ENCODE data around the gene CCDC97. TPM values are rescaled to one million over a fixed set of nuclear protein-coding genes. Genes with fewer than 3 reads are reported as not detected.
"Not testable (repeated sequence)": the region's sequence is repeated elsewhere in the genome, so short reads cannot be mapped to it uniquely, and the experiment has no call there.

Gene CCDC97
- total RNA-seq, 2 experiments from 2014 or later = 42.9 to 43.5 TPM

GRCh38 chr19:41278478-41278877, 31.5 kb upstream of the CCDC97 start:
- CTCF ChIA-PET = interaction anchor here (1.3 kb wide), 1 partner anchor 15 kb away, joined by 4 read pairs; no protein-coding TSS in a partner anchor
- Mint-ChIP-seq H3K4me3 (no peak overlapping the region), H3K4me1 (no peaks in the 10 kb centered on the region), H3K9me3 (ENCODE audit: low read depth) (no peaks in the 10 kb centered on the region), H3K36me3 (peaks cover 62% of the 10 kb centered on the region), H3K27me3 (no peaks in the 10 kb centered on the region), H3K27ac (no peak overlapping the region)
- no peak for ATAC-seq
- no peak for DNase-seq

GRCh38 chr19:41288673-41289530, 21.1 kb upstream of the CCDC97 start:
- no peaks in the 10 kb centered on the region for H3K9me3 Mint-ChIP-seq (ENCODE audit: low read depth)

GRCh38 chr19:41289814-41290213, 20.2 kb upstream of the CCDC97 start:
- H3K9me3 Mint-ChIP-seq (ENCODE audit: low read depth); H3K27me3 Mint-ChIP-seq; DNase-seq; H3K4me3 Mint-ChIP-seq; ATAC-seq; CTCF ChIA-PET; H3K27ac Mint-ChIP-seq: not testable (repeated sequence)
- Mint-ChIP-seq H3K4me1 (peaks cover 15% of the 10 kb centered on the region), H3K36me3 (peaks cover 65% of the 10 kb centered on the region)

More at GRCh38 chr19:41288673-41289530, 21.1 kb upstream of the CCDC97 start:
- Mint-ChIP-seq H3K4me3 (no peak overlapping the region), H3K27ac (no peak overlapping the region), H3K27me3 (no peaks in the 10 kb centered on the region), H3K36me3 (peaks cover 62% of the 10 kb centered on the region), H3K4me1 (peaks cover 6% of the 10 kb centered on the region)
- no peak for ATAC-seq
- CTCF ChIA-PET = interaction anchor here (1.0 to 2.1 kb wide), 3 partner anchors 18 to 64 kb away, joined by 3 to 5 read pairs (median 5); no protein-coding TSS in a partner anchor
- no peak for DNase-seq

- DNase-seq = no peak
- Mint-ChIP-seq H3K4me3 (no peak overlapping the region), H3K9me3 (ENCODE audit: low read depth) (no peaks in the 10 kb centered on the region), H3K27me3 (no peaks in the 10 kb centered on the region), H3K36me3 (peaks cover 78% of the 10 kb centered on the region), H3K27ac (no peak overlapping the region), H3K4me1 (peaks cover 58% of the 10 kb centered on the region)
- ATAC-seq = no peak
- CTCF ChIA-PET = interaction anchor here (3.0 kb wide), 1 partner anchor 14 kb away, joined by 14 read pairs; no protein-coding TSS in a partner anchor
These were observed 15.6 kb upstream of the CCDC97 start for GRCh38 chr19:41294393-41294792.

- Mint-ChIP-seq H3K4me3 (no peak overlapping the region), H3K4me1 (peaks cover 69% of the 10 kb centered on the region), H3K36me3 (peaks cover 83% of the 10 kb centered on the region), H3K27me3 (no peaks in the 10 kb centered on the region), H3K9me3 (ENCODE audit: low read depth) (no peaks in the 10 kb centered on the region), H3K27ac (peak overlapping the region; percentile 82)
- no peak for ATAC-seq
- CTCF ChIA-PET = interaction anchor here (3.0 kb wide), 1 partner anchor 13 kb away, joined by 14 read pairs; no protein-coding TSS in a partner anchor
- DNase-seq = no peak
These were observed 14.5 kb upstream of the CCDC97 start for GRCh38 chr19:41295499-41295898.

GRCh38 chr19:41296433-41296871, 13.5 kb upstream of the CCDC97 start:
- CTCF ChIA-PET = interaction anchor here (0.9 to 3.8 kb wide), 3 partner anchors 11 to 92 kb away, joined by 3 to 28 read pairs (median 7); no protein-coding TSS in a partner anchor

GRCh38 chr19:41297628-41298347, 12.2 kb upstream of the CCDC97 start:
- Mint-ChIP-seq H3K4me3 (no peak overlapping the region), H3K27me3 (no peaks in the 10 kb centered on the region), H3K9me3 (ENCODE audit: low read depth) (no peaks in the 10 kb centered on the region), H3K4me1 (peaks cover 87% of the 10 kb centered on the region), H3K36me3 (peaks cover 79% of the 10 kb centered on the region), H3K27ac (peak overlapping the region; percentile 82)
- ATAC-seq (peak; percentile 5), DNase-seq (peak; percentile 55)
- CTCF ChIA-PET = interaction anchor here (1.2 to 3.8 kb wide), 5 partner anchors 10 to 94 kb away, joined by 3 to 28 read pairs (median 5); partner anchors contain the start of gene HNRNPUL1

More at GRCh38 chr19:41296433-41296871, 13.5 kb upstream of the CCDC97 start:
- no peaks in the 10 kb centered on the region for H3K9me3 Mint-ChIP-seq (ENCODE audit: low read depth)
- H3K4me3 Mint-ChIP-seq = no peak overlapping the region
- ATAC-seq (no peak), DNase-seq (no peak)
- H3K27me3 Mint-ChIP-seq = no peaks in the 10 kb centered on the region
- H3K27ac Mint-ChIP-seq = peak overlapping the region; percentile 82
- peaks cover 78% of the 10 kb centered on the region for H3K4me1 Mint-ChIP-seq
- H3K36me3 Mint-ChIP-seq = peaks cover 83% of the 10 kb centered on the region

GRCh38 chr19:41298348-41298964, 11.5 kb upstream of the CCDC97 start:
- peak; percentile 17 for ATAC-seq
- Mint-ChIP-seq H3K27me3 (no peaks in the 10 kb centered on the region), H3K9me3 (ENCODE audit: low read depth) (no peaks in the 10 kb centered on the region), H3K36me3 (peaks cover 80% of the 10 kb centered on the region), H3K4me3 (no peak overlapping the region), H3K4me1 (peaks cover 94% of the 10 kb centered on the region), H3K27ac (peak overlapping the region; percentile 82)
- DNase-seq = peak; percentile 65
- CTCF ChIA-PET = interaction anchor here (1.3 to 3.8 kb wide), 4 partner anchors 9 to 95 kb away, joined by 4 to 28 read pairs (median 8); partner anchors contain the start of gene HNRNPUL1

- no peaks in the 10 kb centered on the region for H3K27me3 Mint-ChIP-seq
- no peaks in the 10 kb centered on the region for H3K9me3 Mint-ChIP-seq (ENCODE audit: low read depth)
- H3K36me3 Mint-ChIP-seq = peaks cover 79% of the 10 kb centered on the region
- H3K27ac Mint-ChIP-seq = peak overlapping the region; percentile 82
- CTCF ChIA-PET = interaction anchor here (0.7 to 3.8 kb wide), 4 partner anchors 9 to 96 kb away, joined by 3 to 28 read pairs (median 8); partner anchors contain the start of gene HNRNPUL1
- peaks cover 99% of the 10 kb centered on the region for H3K4me1 Mint-ChIP-seq
- H3K4me3 Mint-ChIP-seq = no peak overlapping the region
- ATAC-seq = no peak
- DNase-seq = no peak
These were observed 10.8 kb upstream of the CCDC97 start for GRCh38 chr19:41299046-41299754.

- ATAC-seq = no peak
- Mint-ChIP-seq H3K27ac (peak overlapping the region; percentile 82), H3K36me3 (peaks cover 79% of the 10 kb centered on the region), H3K4me1 (peaks cover 99% of the 10 kb centered on the region), H3K9me3 (ENCODE audit: low read depth) (no peaks in the 10 kb centered on the region), H3K27me3 (no peaks in the 10 kb centered on the region), H3K4me3 (no peak overlapping the region)
- peak; percentile 52 for DNase-seq
- CTCF ChIA-PET = interaction anchor here (0.7 to 3.8 kb wide), 3 partner anchors 8 to 37 kb away, joined by 3 to 28 read pairs (median 7); no protein-coding TSS in a partner anchor
These were observed 10.2 kb upstream of the CCDC97 start for GRCh38 chr19:41299755-41300089.

GRCh38 chr19:41300555-41300954, 9.4 kb upstream of the CCDC97 start:
- Mint-ChIP-seq H3K4me3 (no peak overlapping the region), H3K4me1 (peaks cover 99% of the 10 kb centered on the region), H3K27ac (peak overlapping the region; percentile 82), H3K27me3 (no peaks in the 10 kb centered on the region), H3K36me3 (peaks cover 79% of the 10 kb centered on the region), H3K9me3 (ENCODE audit: low read depth) (no peaks in the 10 kb centered on the region)
- CTCF ChIA-PET = interaction anchor here (1.0 to 11.7 kb wide), 3 partner anchors 27 to 96 kb away, joined by 3 to 110 read pairs (median 7); partner anchors contain the start of gene HNRNPUL1
- no peak for ATAC-seq
- DNase-seq = no peak

All from activated CD8-positive, alpha-beta memory T cell treated with anti-CD3 and anti-CD28 coated beads, Interleukin-2, amount 10 ng/mL, durations not matched to agents 7 days and 5 days (primary cell).